Fibroblast of skin of right biceps (primary cell): Measurements from ENCODE around the gene BAZ1B.
"Not testable (repeated sequence)": the region's sequence is repeated elsewhere in the genome, so short reads cannot be mapped to it uniquely, and the experiment has no call there.

Experiments
- DNase-seq: peaks from one replicate; pipeline ENCODE4 v3.0.0-alpha.2; 2013

The BAZ1B gene

DNA sequence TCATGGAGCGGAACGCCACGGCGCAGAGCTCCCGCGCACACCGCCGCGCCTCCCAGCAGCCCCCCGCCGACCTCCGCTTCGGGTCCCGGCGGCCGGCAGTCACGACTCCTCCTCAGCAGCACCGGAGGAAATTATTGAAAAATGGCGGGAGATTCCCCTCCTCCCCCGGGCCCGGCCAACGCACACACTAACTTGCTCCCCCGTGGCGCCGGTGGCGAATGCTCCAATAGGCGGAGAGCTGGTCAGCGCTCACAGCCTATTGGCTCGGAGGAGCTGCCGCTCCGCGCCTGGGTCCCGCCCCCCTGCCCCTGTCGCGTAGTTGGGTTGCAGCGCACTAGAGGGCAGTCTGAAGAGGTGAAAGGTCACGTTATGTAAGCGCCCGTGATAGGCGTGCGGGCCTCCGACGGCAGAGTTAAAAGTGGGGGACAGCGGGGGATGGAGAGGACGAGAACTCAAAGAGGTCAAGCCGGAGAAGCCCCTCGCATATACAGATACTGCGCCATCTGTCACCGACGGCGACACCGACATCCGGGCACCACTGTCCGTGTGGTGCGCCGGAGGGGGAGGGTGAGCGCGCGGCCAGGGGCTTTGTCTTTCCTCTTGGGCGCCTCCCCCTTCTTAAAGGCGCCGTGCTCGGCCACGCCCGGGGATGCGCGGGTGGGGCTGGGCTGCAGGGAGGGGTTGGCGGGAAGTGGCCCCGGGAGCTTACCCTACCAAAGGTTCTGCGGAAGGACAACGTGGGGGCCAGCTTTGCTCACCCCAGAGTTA is at the start of gene BAZ1B:
BAZ1B (minus strand) TSS at position 189 of the 768 bp plus-strand sequence. CDS start 360 bp downstream, outside the sequence.
- peak; percentile 99 for DNase-seq

DNA sequence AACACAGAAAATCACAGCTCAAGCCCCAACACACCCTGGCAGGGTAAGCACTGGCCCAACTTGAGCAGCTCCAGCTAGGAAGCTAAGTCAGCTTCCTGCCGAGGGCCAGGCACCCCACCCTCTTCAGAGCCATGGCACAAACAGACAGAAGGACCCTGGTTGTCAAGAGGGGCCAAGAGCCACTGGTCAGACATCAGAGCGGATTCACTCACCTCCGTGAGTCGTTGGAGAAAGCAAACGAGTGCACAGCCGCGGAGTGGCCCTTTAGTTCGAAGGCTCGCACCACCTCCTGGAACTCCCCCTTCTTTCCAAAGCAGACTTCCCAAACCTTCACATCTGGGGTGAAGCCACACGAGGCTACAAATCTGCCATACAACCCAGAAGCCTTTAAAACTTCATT is 48.9 kb upstream of the BAZ1B start:
- no peak for DNase-seq

GRCh38 chr7:73570521-73570920 is 48.4 kb upstream of the BAZ1B start:
- no peak for DNase-seq

- DNase-seq: no peak
These were observed 47.0 kb upstream of the BAZ1B start for GRCh38 chr7:73569042-73569608.

GRCh38 chr7:73567846-73568685 is 46.0 kb upstream of the BAZ1B start:
- peak; percentile 14 for DNase-seq

DNA sequence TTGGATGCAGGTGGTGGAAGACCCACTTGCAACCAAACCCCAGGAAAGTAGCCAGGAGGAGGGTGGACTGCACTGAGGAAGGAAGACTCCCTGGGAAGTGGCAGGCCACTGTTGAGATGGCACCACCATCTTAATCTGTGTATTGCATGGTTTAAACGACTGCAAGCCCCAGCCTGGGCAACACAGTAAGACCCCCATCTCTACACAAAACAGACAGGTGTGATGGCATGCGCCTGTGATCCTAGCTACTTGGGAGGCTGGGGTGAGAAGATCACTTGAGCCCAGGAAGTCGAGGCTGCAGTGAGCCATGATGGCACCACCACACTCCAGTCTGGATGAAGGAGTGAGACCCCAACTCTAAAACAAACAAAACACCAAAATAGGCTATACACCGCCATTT is 45.0 kb upstream of the BAZ1B start:
- DNase-seq: no peak

DNA sequence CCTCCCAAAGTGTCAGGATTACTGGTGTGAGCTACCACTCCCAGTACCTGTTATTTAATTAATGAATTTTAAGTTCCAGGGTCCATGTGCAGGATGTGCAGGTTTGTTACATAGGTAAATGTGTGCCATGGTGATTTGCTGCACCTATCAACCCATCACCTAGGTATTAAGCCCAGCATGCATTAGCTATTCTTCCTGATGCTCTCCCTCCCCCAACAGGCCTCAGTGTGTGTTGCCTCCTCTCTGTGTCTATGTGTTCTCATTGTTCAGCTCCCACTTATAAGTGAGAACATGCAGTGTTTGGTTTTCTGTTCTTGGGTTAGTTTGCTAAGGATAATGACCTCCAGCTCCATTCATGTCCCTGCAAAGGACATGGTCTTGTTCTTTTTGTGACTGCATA is 44.3 kb upstream of the BAZ1B start:
- not testable (repeated sequence) for DNase-seq

GRCh38 chr7:73565675-73566340 is 43.7 kb upstream of the BAZ1B start:
- DNase-seq: no peak

DNA sequence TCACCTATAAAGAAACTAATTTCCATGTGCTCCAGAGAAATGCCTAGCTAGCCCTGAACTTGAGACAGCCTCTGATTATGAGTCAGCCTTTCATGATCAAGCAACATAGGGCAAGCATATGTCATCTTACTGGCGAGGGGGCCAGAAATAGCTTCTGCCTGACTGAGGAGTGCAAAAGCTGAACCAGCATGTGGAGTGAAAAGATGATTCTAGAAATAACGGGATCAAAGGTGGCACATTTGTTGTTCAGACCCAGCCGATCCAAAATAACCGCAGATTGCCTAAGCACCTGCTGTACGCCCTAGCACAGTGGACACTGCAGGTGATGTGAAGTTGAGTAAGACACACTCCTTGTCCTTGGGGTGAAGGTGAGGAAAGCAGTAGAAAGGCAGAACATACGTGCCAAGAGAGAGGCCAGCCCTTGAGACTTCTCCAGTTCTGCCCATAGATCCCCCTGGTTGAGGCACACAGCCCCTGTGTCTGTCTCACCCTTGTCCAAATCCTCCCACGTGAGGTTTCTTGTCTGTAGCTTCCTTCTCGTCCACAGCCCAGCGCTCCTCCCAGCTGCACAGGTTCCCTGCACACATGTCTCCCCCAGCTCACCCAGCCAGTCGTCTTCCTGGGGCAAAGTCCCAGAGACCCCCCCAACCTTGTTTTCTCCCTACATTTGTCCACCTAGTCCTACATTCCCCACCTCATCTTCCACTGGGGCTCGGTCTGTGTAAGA is 38.2 kb upstream of the BAZ1B start:
- DNase-seq: peak; percentile 86

DNA sequence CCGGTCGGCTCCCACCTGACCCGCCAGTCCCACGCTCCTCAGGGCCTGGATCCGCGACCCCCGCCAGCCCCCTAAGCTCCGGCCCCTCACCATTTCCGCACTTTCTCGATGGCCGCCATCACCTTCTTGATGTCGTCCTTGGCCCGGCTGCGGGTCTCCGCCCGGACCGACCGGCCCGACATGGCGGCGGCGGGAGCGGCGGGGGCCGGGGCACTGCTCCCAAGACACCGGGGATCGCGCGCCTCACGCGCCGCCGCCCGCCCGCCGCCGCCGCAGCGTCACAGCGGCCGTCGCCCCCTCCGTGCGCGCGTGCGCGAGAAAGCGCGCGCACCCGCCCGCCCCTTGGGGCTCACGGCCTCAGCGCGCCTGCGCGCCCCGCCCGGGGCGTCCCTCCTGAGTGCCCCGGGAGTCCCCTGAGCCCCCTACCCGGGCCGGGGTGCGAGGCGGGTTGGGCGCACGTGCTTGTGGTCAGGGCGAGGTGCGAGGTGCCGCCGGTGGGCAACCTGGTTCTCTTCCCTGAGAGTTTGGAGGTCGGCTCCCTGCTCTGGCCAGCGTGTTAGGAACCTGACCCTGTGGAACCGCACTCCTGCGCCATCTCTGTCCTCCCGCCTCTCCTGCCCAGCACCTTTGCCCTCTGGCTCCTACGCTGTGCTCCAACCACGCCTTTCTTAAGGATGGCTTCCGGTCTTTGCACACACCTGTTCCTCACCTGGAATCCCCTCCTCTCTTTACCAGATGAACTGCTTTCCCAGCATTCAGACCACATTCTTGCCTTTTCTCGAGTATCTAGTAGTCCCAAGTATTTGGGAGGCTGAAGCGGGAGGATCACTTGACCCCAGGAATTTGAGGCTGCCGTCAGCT is 35.5 kb upstream of the BAZ1B start, which contains the start of gene BCL7B:
BCL7B (minus strand) TSS at position 294 of the 861 bp plus-strand sequence; CDS start at position 182, 112 bp downstream.
- peak; percentile 72 for DNase-seq

- peak; percentile 92 for DNase-seq
These were observed 35.0 kb upstream of the BAZ1B start for GRCh38 chr7:73557108-73557396.

GRCh38 chr7:73556208-73557107 is 34.4 kb upstream of the BAZ1B start:
- no peak for DNase-seq

- DNase-seq: no peak
These were observed 33.4 kb upstream of the BAZ1B start for GRCh38 chr7:73555411-73555982.

GRCh38 chr7:73550093-73550492 is 28.0 kb upstream of the BAZ1B start:
- DNase-seq: not testable (repeated sequence)

- DNase-seq: no peak
These were observed 27.1 kb upstream of the BAZ1B start for GRCh38 chr7:73549176-73549575.

DNA sequence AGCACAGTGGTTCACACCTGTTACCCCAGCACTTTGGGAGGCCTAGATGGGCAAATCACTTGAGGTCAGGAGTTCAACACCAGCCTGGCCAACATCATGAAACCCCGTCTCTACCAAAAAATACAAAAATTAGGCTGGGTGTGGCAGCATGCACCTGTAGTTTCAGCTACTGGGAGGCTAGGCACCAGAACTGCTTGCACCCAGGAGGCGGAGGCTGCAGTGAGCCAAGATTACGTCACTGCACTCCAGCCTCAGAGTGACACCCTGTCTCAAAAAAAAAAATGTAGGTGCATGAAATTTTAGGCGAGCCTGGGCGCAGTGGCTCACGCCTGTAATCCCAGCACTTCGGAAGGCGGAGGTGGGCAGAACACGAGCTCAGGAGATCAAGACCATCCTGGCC is 25.7 kb upstream of the BAZ1B start:
- DNase-seq: no peak

DNA sequence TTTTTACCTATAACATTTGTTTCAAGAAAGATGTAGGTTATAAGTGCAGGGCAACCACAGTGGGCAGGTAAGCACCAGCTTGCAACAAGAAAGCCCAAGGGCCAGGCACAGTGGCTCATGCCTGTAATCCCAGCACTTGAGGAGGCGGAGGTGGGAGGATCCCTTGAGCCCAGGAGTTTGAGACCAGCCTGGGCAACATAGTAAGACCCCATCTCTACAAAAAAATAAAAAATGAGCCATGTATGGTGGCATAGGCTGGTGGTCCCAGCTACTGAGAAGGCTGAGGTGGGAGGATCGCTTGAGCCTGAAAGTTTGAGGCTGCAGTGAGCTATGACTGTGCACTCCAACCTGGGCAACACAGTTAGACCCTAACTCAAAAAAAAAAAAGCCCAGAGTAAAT is 22.6 kb upstream of the BAZ1B start:
- DNase-seq: no peak

DNA sequence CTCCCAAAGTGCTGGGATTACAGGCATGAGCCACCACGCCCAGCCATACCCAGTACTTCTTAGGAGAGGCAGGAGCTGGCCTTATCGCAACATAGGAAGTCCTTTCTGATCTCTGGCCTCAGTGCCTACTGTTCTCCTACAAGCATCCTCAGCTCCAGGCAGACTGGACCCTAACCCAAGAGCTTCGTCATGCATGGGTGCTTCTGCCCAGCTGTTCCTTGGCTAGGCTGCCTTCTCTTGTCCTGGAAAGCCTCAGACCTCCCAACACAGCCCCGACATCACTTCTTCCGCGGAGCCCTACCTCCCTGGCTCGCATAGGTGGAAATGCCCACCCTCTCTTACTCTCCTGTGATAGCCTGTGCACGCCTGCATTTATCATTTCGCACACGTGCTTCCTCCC is 19.6 kb upstream of the BAZ1B start:
- no peak for DNase-seq

GRCh38 chr7:73539709-73540108 is 17.6 kb upstream of the BAZ1B start:
- no peak for DNase-seq

DNA sequence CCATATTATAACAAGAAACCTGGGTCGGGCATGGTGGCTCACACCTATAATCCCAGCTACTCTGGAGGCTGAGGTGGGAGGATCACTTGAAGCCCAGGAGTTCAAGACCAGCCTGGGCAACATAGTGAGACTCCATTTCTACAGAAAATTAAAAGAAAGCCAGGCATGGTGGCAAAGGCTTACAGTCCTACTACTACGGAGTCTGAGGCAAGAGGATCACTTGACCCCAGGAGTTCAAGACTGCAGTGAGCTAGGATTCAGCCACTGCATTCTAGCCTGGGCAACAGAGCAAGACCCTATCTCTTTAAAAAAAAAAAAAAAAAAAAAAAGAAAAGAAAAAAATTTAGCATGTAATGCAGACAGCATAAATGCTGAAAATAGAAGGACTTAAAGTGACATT is 16.4 kb upstream of the BAZ1B start:
- DNase-seq: not testable (repeated sequence)
